IMR-90 (cell line): Measurements from ENCODE around the gene SYDE2. TPM values are rescaled to one million over a fixed set of nuclear protein-coding genes. Genes with fewer than 3 reads are reported as not detected.

Source experiments
- ATAC-seq: fragments of 200-7000 bp; cut with Tn5 transposase; 2 replicates; pipeline ENCODE4 v1.9.1; 2020; ENCODE audit warnings: low read depth, mild to moderate bottlenecking, moderate library complexity
- BruUV-seq: library from RNA; stranded (reverse); fragments of 400-500 nt; replicated peaks from 2 replicates; lab custom pipeline; 2021; lab: Mats Ljungman, UMichigan
- CTCF ChIA-PET: fragments of 300-600 bp; formaldehyde crosslinking; extraction: SDS; loops from one replicate; lab custom pipeline; 2021; ENCODE audit warnings: antibody characterized with exemption; lab: Yijun Ruan, JAX
- POLR2A ChIA-PET: fragments of 300-600 bp; sonication (Branson Sonifier 250); formaldehyde crosslinking; loops from one replicate; lab custom pipeline; 2022; ENCODE audit warnings: antibody characterized with exemption; ENCODE audit not compliant: unreplicated experiment; lab: Charles Lee
- DNase-seq: peaks from one replicate; pipeline ENCODE4 v3.0.0; 2013
- H2AFZ ChIP-seq: replicated peaks from 2 replicates; pipeline ENCODE3; 2013; ENCODE audit warnings: low read length, mild to moderate bottlenecking; ENCODE audit not compliant: poor library complexity
- H2AK5ac ChIP-seq: 2 replicates; pipeline ENCODE4 v1.6.1; 2013; ENCODE audit warnings: low read depth, low read length, inconsistent platforms
- H2AK9ac ChIP-seq: replicated peaks from 2 replicates; pipeline ENCODE3; 2013; ENCODE audit warnings: mild to moderate bottlenecking, low read depth, low read length, moderate library complexity; ENCODE audit not compliant: poor library complexity
- H2BK120ac ChIP-seq: 2 replicates; pipeline ENCODE4 v1.6.1; 2013; ENCODE audit warnings: low read depth, low read length, inconsistent platforms
- H2BK15ac ChIP-seq: 3 replicates; pipeline ENCODE4 v1.6.1; 2013; ENCODE audit warnings: low read depth, low read length, inconsistent platforms
- H2BK20ac ChIP-seq: 2 replicates; pipeline ENCODE4 v1.6.1; 2013; ENCODE audit warnings: low read depth, mild to moderate bottlenecking, inconsistent platforms, low read length, moderate library complexity
- H2BK5ac ChIP-seq: 2 replicates; pipeline ENCODE4 v1.6.1; 2013; ENCODE audit warnings: mild to moderate bottlenecking, low read depth, low read length, inconsistent platforms; ENCODE audit not compliant: poor library complexity, severe bottlenecking
- H3K14ac ChIP-seq: replicated peaks from 2 replicates; pipeline ENCODE4 v1.6.1; 2013; ENCODE audit warnings: low read depth, low read length, inconsistent platforms
- H3K18ac ChIP-seq: 2 replicates; pipeline ENCODE4 v1.6.1; 2013; ENCODE audit warnings: low read depth, low read length, control low read depth
- H3K23ac ChIP-seq: 2 replicates; pipeline ENCODE4 v1.6.1; 2013; ENCODE audit warnings: low read depth, low read length, inconsistent platforms
- H3K27ac ChIP-seq: 2 replicates; pipeline ENCODE4 v1.5.1; 2013; ENCODE audit warnings: mild to moderate bottlenecking, control low read depth, low read length; ENCODE audit not compliant: insufficient read depth
- H3K27me3 ChIP-seq: 2 replicates; pipeline ENCODE4 v1.6.1; 2013; ENCODE audit warnings: low read length; ENCODE audit not compliant: control insufficient read depth, insufficient read depth
- H3K36me3 ChIP-seq: 2 replicates; pipeline ENCODE4 v1.6.1; 2013; ENCODE audit warnings: low read length, mixed read lengths; ENCODE audit not compliant: control insufficient read depth, insufficient read depth
- H3K4ac ChIP-seq: 2 replicates; pipeline ENCODE4 v1.6.1; 2013; ENCODE audit warnings: low read depth, low read length, inconsistent platforms
- H3K4me1 ChIP-seq: 2 replicates; pipeline ENCODE4 v1.6.1; 2013; ENCODE audit warnings: low read length, mixed read lengths; ENCODE audit not compliant: control insufficient read depth, insufficient read depth
- H3K4me2 ChIP-seq: 2 replicates; pipeline ENCODE4 v1.6.1; 2013; ENCODE audit warnings: low read depth, mild to moderate bottlenecking, control low read depth, low read length, moderate library complexity
- H3K4me3 ChIP-seq: 2 replicates; pipeline ENCODE4 v1.5.1; 2013; ENCODE audit warnings: low read depth, mild to moderate bottlenecking, control low read depth, low read length, moderate library complexity; ENCODE audit not compliant: insufficient read depth
- H3K56ac ChIP-seq: 2 replicates; pipeline ENCODE4 v1.6.1; 2013; ENCODE audit warnings: low read length, inconsistent platforms; ENCODE audit not compliant: insufficient read depth; ENCODE audit errors: extremely low read depth
- H3K79me1 ChIP-seq, 2 experiments: 2 replicates each; pipeline ENCODE4 v1.6.1; 2013; ENCODE audit warnings: low read length in 2 of 2, inconsistent platforms in 1 of 2, low read depth in 1 of 2
- H3K9ac ChIP-seq: 2 replicates; pipeline ENCODE4 v1.6.1; 2013; ENCODE audit warnings: low read depth, low read length, control low read depth
- H3K9me1 ChIP-seq: 2 replicates; pipeline ENCODE4 v1.6.1; 2013; ENCODE audit warnings: low read length, inconsistent platforms; ENCODE audit not compliant: insufficient read depth
- H3K9me3 ChIP-seq: 2 replicates; pipeline ENCODE4 v1.6.1; 2013; ENCODE audit warnings: low read length; ENCODE audit not compliant: control insufficient read depth, insufficient read depth
- H4K20me1 ChIP-seq: 2 replicates; pipeline ENCODE4 v1.6.1; 2013; ENCODE audit warnings: low read length, inconsistent platforms; ENCODE audit not compliant: insufficient read depth
- H4K5ac ChIP-seq: 2 replicates; pipeline ENCODE4 v1.6.1; 2013; ENCODE audit warnings: mild to moderate bottlenecking, low read depth, low read length, control low read depth
- H4K8ac ChIP-seq, 2 experiments: 2 replicates each; pipeline ENCODE4 v1.6.1; 2013; ENCODE audit warnings: low read depth in 2 of 2, low read length in 2 of 2, control low read depth in 1 of 2, inconsistent platforms in 1 of 2
- H4K91ac ChIP-seq: 2 replicates; pipeline ENCODE4 v1.6.1; 2013; ENCODE audit warnings: low read depth, low read length, inconsistent platforms; ENCODE audit not compliant: insufficient read depth
- BHLHE40 ChIP-seq: fragments of 150-350 bp; IDR thresholded peaks from 2 replicates; pipeline ENCODE4 v1.6.1; 2016; ENCODE audit warnings: mild to moderate bottlenecking, low read depth, low read length
- MAZ ChIP-seq: IDR thresholded peaks from 2 replicates; pipeline ENCODE4 v1.6.1; 2012; ENCODE audit warnings: low read depth, mild to moderate bottlenecking, low read length, improper control_type of control experiment, moderate library complexity, borderline replicate concordance
- NFE2L2 ChIP-seq: fragments of 150-350 bp; IDR thresholded peaks from 2 replicates; pipeline ENCODE4 v1.6.1; 2016; ENCODE audit warnings: low read depth, mild to moderate bottlenecking, low read length
- POLR2A ChIP-seq: IDR thresholded peaks from 2 replicates; pipeline ENCODE4 v1.6.1; 2012; ENCODE audit warnings: mild to moderate bottlenecking, low read depth, low read length
- RAD21 ChIP-seq: IDR thresholded peaks from 2 replicates; pipeline ENCODE4 v1.6.1; 2012; ENCODE audit warnings: low read length, improper control_type of control experiment
- WGBS, 2 experiments: methylation state at CpG; one replicate each; pipeline versions ENCODE4 v1.1.5 to v1.1.7; 2013; ENCODE audit warnings: missing lambda C conversion rate in 2 of 2; ENCODE audit not compliant: insufficient read length in 1 of 2; ENCODE audit errors: extremely low coverage in 2 of 2; 5-methylcytosine and 5-hydroxymethylcytosine counted together
- dilution Hi-C: fragments of 300-500 bp; cut with HindIII; formaldehyde crosslinking; loops from one replicate; pipeline ENCODE4 v1.14.3; 2018; ENCODE audit warnings: low sequenced_read_pairs; ENCODE audit not compliant: unreplicated experiment
- in situ Hi-C: fragments of 300-500 bp; cut with MboI; formaldehyde crosslinking; loops from 3 replicates; pipeline ENCODE4 v1.14.3; 2019; ENCODE audit warnings: low sequenced_read_pairs, inconsistent platforms, mixed read lengths
- intact Hi-C: fragments of 100-400 bp; cut with micrococcal nuclease; formaldehyde crosslinking; loops from 2 replicates; pipeline ENCODE4 v1.10.0; 2022
- polyA plus RNA-seq, 3 experiments: library from polyadenylated mRNA; depleted of rRNA; stranded (reverse); fragments of >200 nt; gene quantifications; 2 replicates each; pipeline ENCODE4 v1.2.3, GENCODE V29; 2012; ENCODE audit warnings: low replicate concordance in 1 of 3
- total RNA-seq: library from RNA; depleted of rRNA; stranded (reverse); fragments of >200 nt; gene quantifications from 2 replicates; pipeline ENCODE4 v1.2.3, GENCODE V29; 2012
- TF ChIP-seq, protein P1 (sequence below): fragments of 150-350 bp; IDR thresholded peaks from 2 replicates; pipeline ENCODE4 v1.6.1; 2017; ENCODE audit warnings: mild to moderate bottlenecking, antibody characterized with exemption, low read length, low read depth

SYDE2 gene
- total and polyA plus RNA-seq, 2 of the 4 experiments (the other 2 are of a cell fraction) = 1.8 to 10.0 TPM

DNA sequence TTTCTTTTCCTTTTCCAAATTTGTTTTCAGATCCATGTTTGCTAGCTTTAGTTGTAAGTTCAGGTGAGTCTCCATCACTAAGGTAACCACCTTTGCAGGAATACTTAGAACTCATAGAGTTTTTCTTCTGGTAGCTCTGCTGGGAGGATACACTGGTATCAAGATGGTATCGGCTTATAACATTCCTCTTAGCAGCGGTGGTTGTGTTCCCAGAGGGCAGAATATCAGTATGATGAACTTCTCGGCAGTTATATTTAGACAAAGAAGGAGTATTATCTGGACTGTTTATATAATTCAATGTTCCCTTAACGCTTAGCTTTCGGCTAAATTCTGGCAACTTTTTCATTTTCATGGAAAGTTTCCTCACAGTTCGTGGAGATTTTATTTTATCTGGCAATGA is 18.1 kb downstream of the SYDE2 start:
- Histone ChIP-seq H4K5ac (no peak overlapping the region), H3K9me3 (no peaks in the 10 kb centered on the region), H3K14ac (no peak overlapping the region), H4K20me1 (no peaks in the 10 kb centered on the region), H2BK5ac (no peak overlapping the region), H2BK120ac (no peak overlapping the region), H2BK20ac (no peak overlapping the region), H3K4ac (no peak overlapping the region), H2AK5ac (no peak overlapping the region), H2BK15ac (no peak overlapping the region), H3K36me3 (peaks cover 5% of the 10 kb centered on the region), H2AK9ac (no peak overlapping the region), H3K27me3 (no peaks in the 10 kb centered on the region), H3K4me3 (no peak overlapping the region), H3K9ac (no peak overlapping the region), H3K4me2 (no peak overlapping the region), H3K18ac (no peak overlapping the region), H3K9me1 (no peaks in the 10 kb centered on the region), H2AFZ (no peak overlapping the region), H4K8ac (no peak overlapping the region), H3K27ac (no peak overlapping the region), H3K4me1 (no peaks in the 10 kb centered on the region), H4K91ac (no peak overlapping the region), H3K56ac (no peak overlapping the region), H3K79me1 (peaks cover 0 to 12% of the 10 kb centered on the region in 2 experiments; a peak in 2 of 4 replicates), H3K23ac (no peak overlapping the region)
- TF ChIP-seq MAZ (no peak), POLR2A (no peak), BHLHE40 (no peak), RAD21 (no peak), NFE2L2 (no peak)
- TF ChIP-seq, protein P1, sequence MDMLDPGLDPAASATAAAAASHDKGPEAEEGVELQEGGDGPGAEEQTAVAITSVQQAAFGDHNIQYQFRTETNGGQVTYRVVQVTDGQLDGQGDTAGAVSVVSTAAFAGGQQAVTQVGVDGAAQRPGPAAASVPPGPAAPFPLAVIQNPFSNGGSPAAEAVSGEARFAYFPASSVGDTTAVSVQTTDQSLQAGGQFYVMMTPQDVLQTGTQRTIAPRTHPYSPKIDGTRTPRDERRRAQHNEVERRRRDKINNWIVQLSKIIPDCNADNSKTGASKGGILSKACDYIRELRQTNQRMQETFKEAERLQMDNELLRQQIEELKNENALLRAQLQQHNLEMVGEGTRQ = no peak
- in situ Hi-C loops (no loop called here), dilution Hi-C loops (no loop called here), intact Hi-C loops (no loop called here)
- ChIA-PET POLR2A (no interaction called here), CTCF (no interaction called here)
- no CpG with 5 or more reads among the region's 6 CpGs for WGBS, 2 experiments
- no peak for ATAC-seq
- no peak for DNase-seq
- BruUV-seq = no TSS peak
